Measurements from ENCODE around the gene MRFAP1L1.

GRCh38 chr4:6752486-6752829, 42.8 kb upstream of the MRFAP1L1 start:
- TF ChIP-seq CTCF (IDR thresholded peaks at IDR 0.05) (no peak), POLR2A (IDR thresholded peaks at IDR 0.05) (no peak)

Measured in uterus (tissue), 2 donors.